Measurements from ENCODE around the gene ABHD12B.

The ABHD12B gene, protein sequence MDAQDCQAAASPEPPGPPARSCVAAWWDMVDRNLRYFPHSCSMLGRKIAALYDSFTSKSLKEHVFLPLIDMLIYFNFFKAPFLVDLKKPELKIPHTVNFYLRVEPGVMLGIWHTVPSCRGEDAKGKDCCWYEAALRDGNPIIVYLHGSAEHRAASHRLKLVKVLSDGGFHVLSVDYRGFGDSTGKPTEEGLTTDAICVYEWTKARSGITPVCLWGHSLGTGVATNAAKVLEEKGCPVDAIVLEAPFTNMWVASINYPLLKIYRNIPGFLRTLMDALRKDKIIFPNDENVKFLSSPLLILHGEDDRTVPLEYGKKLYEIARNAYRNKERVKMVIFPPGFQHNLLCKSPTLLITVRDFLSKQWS

GRCh38 chr14:50871914-50872732, at the start of gene ABHD12B:
TSS of gene ABHD12B (plus strand) at chr14:50872053. CDS start at chr14:50872175, 122 bp downstream.
- peaks cover 44% of the 10 kb centered on the region for H3K27me3 ChIP-seq (ENCODE audit: control insufficient read depth, insufficient read depth, low read length)
- no peaks in the 10 kb centered on the region for H3K36me3 ChIP-seq (ENCODE audit: control insufficient read depth, low read depth, low read length)
- no peak within 1 kb of the TSS for H3K9ac ChIP-seq (ENCODE audit: low read length)
- peak within 1 kb of the TSS; percentile 40 for H3K4me3 ChIP-seq (ENCODE audit: low read length)
- peaks cover 10% of the 10 kb centered on the region for H3K4me1 ChIP-seq (ENCODE audit: control insufficient read depth, low read depth, low read length)
- no peaks in the 10 kb centered on the region for H3K9me3 ChIP-seq (ENCODE audit: control insufficient read depth, low read depth, low read length)
- H3K27ac ChIP-seq (ENCODE audit: low read length) = no peak within 1 kb of the TSS

- Histone ChIP-seq H3K9me3 (ENCODE audit: control insufficient read depth, low read depth, low read length) (no peaks in the 10 kb centered on the region), H3K27me3 (ENCODE audit: control insufficient read depth, insufficient read depth, low read length) (peaks cover 37% of the 10 kb centered on the region), H3K9ac (ENCODE audit: low read length) (no peak overlapping the region), H3K4me3 (ENCODE audit: low read length) (no peak overlapping the region), H3K36me3 (ENCODE audit: control insufficient read depth, low read depth, low read length) (no peaks in the 10 kb centered on the region), H3K4me1 (ENCODE audit: control insufficient read depth, low read depth, low read length) (peaks cover 21% of the 10 kb centered on the region), H3K27ac (ENCODE audit: low read length) (no peak overlapping the region)
Measured at GRCh38 chr14:50822501-50823042, 49.3 kb upstream of the ABHD12B start.

GRCh38 chr14:50823051-50823761, 48.6 kb upstream of the ABHD12B start:
- Histone ChIP-seq H3K4me3 (ENCODE audit: low read length) (no peak overlapping the region), H3K4me1 (ENCODE audit: control insufficient read depth, low read depth, low read length) (peaks cover 21% of the 10 kb centered on the region), H3K9me3 (ENCODE audit: control insufficient read depth, low read depth, low read length) (no peaks in the 10 kb centered on the region), H3K27me3 (ENCODE audit: control insufficient read depth, insufficient read depth, low read length) (peaks cover 43% of the 10 kb centered on the region), H3K27ac (ENCODE audit: low read length) (no peak overlapping the region), H3K9ac (ENCODE audit: low read length) (no peak overlapping the region), H3K36me3 (ENCODE audit: control insufficient read depth, low read depth, low read length) (no peaks in the 10 kb centered on the region)

- no peak overlapping the region for H3K9ac ChIP-seq (ENCODE audit: low read length)
- H3K36me3 ChIP-seq (ENCODE audit: control insufficient read depth, low read depth, low read length) = no peaks in the 10 kb centered on the region
Measured at GRCh38 chr14:50823762-50824636, 47.9 kb upstream of the ABHD12B start.

GRCh38 chr14:50825307-50825706, 46.5 kb upstream of the ABHD12B start:
- Histone ChIP-seq H3K4me1 (ENCODE audit: control insufficient read depth, low read depth, low read length) (peaks cover 35% of the 10 kb centered on the region), H3K27ac (ENCODE audit: low read length) (no peak overlapping the region), H3K36me3 (ENCODE audit: control insufficient read depth, low read depth, low read length) (no peaks in the 10 kb centered on the region), H3K9me3 (ENCODE audit: control insufficient read depth, low read depth, low read length) (no peaks in the 10 kb centered on the region), H3K27me3 (ENCODE audit: control insufficient read depth, insufficient read depth, low read length) (peaks cover 60% of the 10 kb centered on the region), H3K9ac (ENCODE audit: low read length) (no peak overlapping the region), H3K4me3 (ENCODE audit: low read length) (no peak overlapping the region)

More at GRCh38 chr14:50823762-50824636, 47.9 kb upstream of the ABHD12B start:
- Histone ChIP-seq H3K9me3 (ENCODE audit: control insufficient read depth, low read depth, low read length) (no peaks in the 10 kb centered on the region), H3K27me3 (ENCODE audit: control insufficient read depth, insufficient read depth, low read length) (peaks cover 51% of the 10 kb centered on the region), H3K4me1 (ENCODE audit: control insufficient read depth, low read depth, low read length) (peaks cover 28% of the 10 kb centered on the region), H3K27ac (ENCODE audit: low read length) (no peak overlapping the region), H3K4me3 (ENCODE audit: low read length) (no peak overlapping the region)

DNA sequence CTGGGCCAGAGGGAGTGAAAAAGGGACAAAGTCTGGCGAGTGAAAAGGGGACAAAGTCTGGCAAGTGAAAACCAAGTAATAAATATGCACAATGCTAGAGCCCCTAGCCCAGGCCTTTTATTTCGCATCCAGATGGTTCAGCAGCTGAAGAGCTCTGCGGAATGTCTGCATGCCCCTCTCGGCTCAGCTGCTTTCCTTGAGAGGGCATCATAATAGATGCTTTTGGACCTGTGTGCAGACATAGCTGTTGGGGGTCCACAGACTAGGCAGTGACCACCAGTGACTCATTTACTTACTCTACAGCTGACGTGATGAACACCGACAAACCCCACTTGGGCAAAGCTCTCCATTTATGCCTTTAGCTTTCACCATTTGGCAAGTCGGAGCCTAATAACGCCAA, 45.2 kb upstream of the ABHD12B start:
- Histone ChIP-seq H3K27me3 (ENCODE audit: control insufficient read depth, insufficient read depth, low read length) (peaks cover 65% of the 10 kb centered on the region), H3K36me3 (ENCODE audit: control insufficient read depth, low read depth, low read length) (no peaks in the 10 kb centered on the region), H3K4me1 (ENCODE audit: control insufficient read depth, low read depth, low read length) (peaks cover 33% of the 10 kb centered on the region), H3K9me3 (ENCODE audit: control insufficient read depth, low read depth, low read length) (no peaks in the 10 kb centered on the region), H3K9ac (ENCODE audit: low read length) (no peak overlapping the region), H3K4me3 (ENCODE audit: low read length) (no peak overlapping the region), H3K27ac (ENCODE audit: low read length) (no peak overlapping the region)

DNA sequence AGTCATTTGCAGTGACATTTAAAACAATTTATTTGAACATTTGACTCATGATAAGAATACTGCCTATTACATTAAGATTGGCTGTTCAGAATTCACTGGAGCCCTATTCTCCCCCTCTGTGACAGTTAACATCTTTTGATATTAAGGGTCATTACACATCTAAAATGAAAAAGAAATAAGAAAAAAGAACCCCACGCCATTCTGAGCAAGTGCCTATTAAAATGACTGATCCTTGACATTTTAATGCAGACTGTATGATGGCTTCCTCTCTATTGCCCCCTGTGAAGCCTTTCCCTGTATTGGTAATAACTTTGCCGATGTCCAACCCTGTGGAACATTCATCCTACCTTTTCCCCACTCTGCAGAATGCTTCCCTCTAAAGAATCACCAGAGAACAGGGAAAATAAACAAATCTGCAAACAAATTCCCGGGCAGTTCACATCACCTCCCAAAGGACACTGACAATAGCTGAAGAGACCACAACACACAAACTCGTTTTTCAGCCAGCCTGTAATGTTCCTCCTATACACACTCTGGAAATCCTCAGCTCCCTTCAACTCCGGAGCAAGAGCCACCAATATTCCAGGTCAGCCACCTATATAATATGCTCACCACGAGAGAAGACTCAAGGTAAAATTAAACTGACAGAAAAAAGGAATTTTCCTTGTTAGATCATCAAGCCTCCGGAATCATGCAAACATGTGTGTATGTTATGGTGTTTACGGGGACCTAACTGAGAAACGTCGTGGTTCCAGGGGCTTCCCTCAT, 42.9 kb upstream of the ABHD12B start:
- H3K4me3 ChIP-seq (ENCODE audit: low read length) = peak overlapping the region; percentile 77
- peak overlapping the region; percentile 67 for H3K9ac ChIP-seq (ENCODE audit: low read length)
- no peaks in the 10 kb centered on the region for H3K9me3 ChIP-seq (ENCODE audit: control insufficient read depth, low read depth, low read length)
- H3K36me3 ChIP-seq (ENCODE audit: control insufficient read depth, low read depth, low read length) = no peaks in the 10 kb centered on the region
- H3K4me1 ChIP-seq (ENCODE audit: control insufficient read depth, low read depth, low read length) = peaks cover 30% of the 10 kb centered on the region
- peaks cover 80% of the 10 kb centered on the region for H3K27me3 ChIP-seq (ENCODE audit: control insufficient read depth, insufficient read depth, low read length)
- H3K27ac ChIP-seq (ENCODE audit: low read length) = no peak overlapping the region

- Histone ChIP-seq H3K27me3 (ENCODE audit: control insufficient read depth, insufficient read depth, low read length) (peaks cover 83% of the 10 kb centered on the region), H3K4me1 (ENCODE audit: control insufficient read depth, low read depth, low read length) (peaks cover 27% of the 10 kb centered on the region), H3K9me3 (ENCODE audit: control insufficient read depth, low read depth, low read length) (no peaks in the 10 kb centered on the region), H3K4me3 (ENCODE audit: low read length) (peak overlapping the region; percentile 77), H3K27ac (ENCODE audit: low read length) (no peak overlapping the region), H3K9ac (ENCODE audit: low read length) (peak overlapping the region; percentile 67), H3K36me3 (ENCODE audit: control insufficient read depth, low read depth, low read length) (no peaks in the 10 kb centered on the region)
Measured at GRCh38 chr14:50829489-50830043, 42.3 kb upstream of the ABHD12B start.

- peak overlapping the region; percentile 67 for H3K9ac ChIP-seq (ENCODE audit: low read length)
- no peaks in the 10 kb centered on the region for H3K36me3 ChIP-seq (ENCODE audit: control insufficient read depth, low read depth, low read length)
- no peaks in the 10 kb centered on the region for H3K9me3 ChIP-seq (ENCODE audit: control insufficient read depth, low read depth, low read length)
- H3K4me3 ChIP-seq (ENCODE audit: low read length) = peak overlapping the region; percentile 77
- no peak overlapping the region for H3K27ac ChIP-seq (ENCODE audit: low read length)
- H3K4me1 ChIP-seq (ENCODE audit: control insufficient read depth, low read depth, low read length) = peaks cover 27% of the 10 kb centered on the region
- peaks cover 78% of the 10 kb centered on the region for H3K27me3 ChIP-seq (ENCODE audit: control insufficient read depth, insufficient read depth, low read length)
Measured at GRCh38 chr14:50830044-50830931, 41.6 kb upstream of the ABHD12B start.

All from iPS-18a (cell line).